BLaER1 treated with 17β-estradiol and CSF1 and Interleukin-3, amounts not matched to agents 10 nM and 100 nM (cell line): ENCODE results near the gene DDX39B.
"Not testable (repeated sequence)": the region's sequence is repeated elsewhere in the genome, so short reads cannot be mapped to it uniquely, and the experiment has no call there.

Source experiments
- H3K27ac ChIP-seq, 11 experiments: shearing (Covaris generic); formaldehyde crosslinking; 2 replicates each; pipeline ENCODE4 v1.8.1; 2022
- H3K27me3 ChIP-seq, 11 experiments: shearing (Covaris generic); formaldehyde crosslinking; 2 replicates each; pipeline ENCODE4 v1.8.1; 2022
- H3K36me3 ChIP-seq, 11 experiments: shearing (Covaris generic); formaldehyde crosslinking; 2 replicates each; pipeline ENCODE4 v1.8.1; 2022
- H3K4me1 ChIP-seq, 10 experiments: shearing (Covaris generic); formaldehyde crosslinking; 2 replicates each; pipeline ENCODE4 v1.8.1; 2022
- H3K4me2 ChIP-seq, 11 experiments: shearing (Covaris generic); formaldehyde crosslinking; 2 replicates each; pipeline ENCODE4 v1.8.1; 2022
- H3K4me3 ChIP-seq, 10 experiments: shearing (Covaris generic); formaldehyde crosslinking; 2 replicates each; pipeline ENCODE4 v1.8.1; 2022
- H3K9ac ChIP-seq, 11 experiments: shearing (Covaris generic); formaldehyde crosslinking; 2 replicates each; pipeline ENCODE4 v1.8.1; 2022
- H3K9me3 ChIP-seq, 11 experiments: shearing (Covaris generic); formaldehyde crosslinking; replicated peaks in 1 of 11; 2 replicates each; pipeline ENCODE4 v1.8.1; 2022
- H4K20me1 ChIP-seq, 11 experiments: shearing (Covaris generic); formaldehyde crosslinking; 2 replicates each; pipeline ENCODE4 v1.8.1; 2022
- Cebpa-rat ChIP-seq, 11 experiments: shearing (Covaris generic); IDR thresholded peaks; 2 replicates each; pipeline ENCODE4 v1.8.1; 2022

Gene DDX39B

GRCh38 chr6:31513456-31514165 lies 28.2 kb downstream of the DDX39B start:
- H3K4me2 ChIP-seq = 0 out of 22 replicates have a peak overlapping the region, but pooled peaks of 1 of the 11 experiments have one; percentile 12
- H3K36me3 ChIP-seq = peaks cover 23 to 39% (median 32%) of the 10 kb centered on the region in 11 experiments
- no peak overlapping the region for H3K4me3 ChIP-seq
- TF ChIP-seq Cebpa-rat (IDR thresholded peaks at IDR 0.05) = no peak
- H3K4me1 ChIP-seq = peaks cover 4 to 42% (median 23%) of the 10 kb centered on the region in 10 experiments; a peak in 17 of 20 replicates
- no peaks in the 10 kb centered on the region for H3K27me3 ChIP-seq
- H4K20me1 ChIP-seq = peaks cover 0 to 11% (median 0%) of the 10 kb centered on the region in 11 experiments; a peak in 2 of 22 replicates
- no peaks in the 10 kb centered on the region for H3K9me3 ChIP-seq
- H3K27ac ChIP-seq = no peak overlapping the region
- H3K9ac ChIP-seq = no peak overlapping the region

GRCh38 chr6:31510007-31510406 lies 31.8 kb downstream of the DDX39B start:
- TF ChIP-seq Cebpa-rat (IDR thresholded peaks at IDR 0.05) = no peak
- Histone ChIP-seq H3K27me3 (no peaks in the 10 kb centered on the region), H3K4me1 (peaks cover 0 to 12% (median 2%) of the 10 kb centered on the region in 10 experiments; a peak in 10 of 20 replicates), H3K4me3 (no peak overlapping the region), H3K27ac (no peak overlapping the region), H3K36me3 (peaks cover 55 to 74% (median 67%) of the 10 kb centered on the region in 11 experiments), H3K4me2 (no peak overlapping the region), H4K20me1 (peaks cover 2 to 44% (median 23%) of the 10 kb centered on the region in 11 experiments; a peak in 15 of 22 replicates), H3K9me3 (no peaks in the 10 kb centered on the region), H3K9ac (no peak overlapping the region; a peak in 1 of 22 replicates)

- H4K20me1 ChIP-seq = peaks cover 2 to 53% (median 29%) of the 10 kb centered on the region in 11 experiments; a peak in 15 of 22 replicates
- H3K36me3 ChIP-seq = peaks cover 55 to 75% (median 69%) of the 10 kb centered on the region in 11 experiments
- not testable (repeated sequence) for H3K9ac ChIP-seq, H3K9me3 ChIP-seq, H3K27ac ChIP-seq, H3K27me3 ChIP-seq, H3K4me3 ChIP-seq, H3K4me2 ChIP-seq
- H3K4me1 ChIP-seq = peaks cover 0 to 11% (median 2%) of the 10 kb centered on the region in 10 experiments; a peak in 6 of 20 replicates
Observed at GRCh38 chr6:31509036-31509435, 32.8 kb downstream of the DDX39B start.

- Histone ChIP-seq H3K9ac (no peak overlapping the region), H3K4me2 (peak overlapping the region in 4 of 11 experiments; percentile 16 to 47 (median 36); a peak in 7 of 22 replicates), H3K4me3 (no peak overlapping the region), H3K36me3 (peaks cover 22 to 47% (median 31%) of the 10 kb centered on the region in 11 experiments), H3K4me1 (peaks cover 8 to 26% (median 14%) of the 10 kb centered on the region in 10 experiments), H3K27me3 (no peaks in the 10 kb centered on the region), H3K27ac (no peak overlapping the region), H3K9me3 (peaks cover 0 to 15% (median 11%) of the 10 kb centered on the region in 11 experiments; a peak in 11 of 22 replicates), H4K20me1 (peaks cover 9 to 87% (median 46%) of the 10 kb centered on the region in 11 experiments; a peak in 19 of 22 replicates)
- TF ChIP-seq Cebpa-rat (IDR thresholded peaks at IDR 0.05) = no peak
Observed at GRCh38 chr6:31502586-31502985, 39.2 kb downstream of the DDX39B start.

- not testable (repeated sequence) for H3K4me3 ChIP-seq, H3K27me3 ChIP-seq, H3K27ac ChIP-seq
- H3K9me3 ChIP-seq = peaks cover 0 to 15% (median 11%) of the 10 kb centered on the region in 11 experiments; a peak in 11 of 22 replicates
- H3K4me1 ChIP-seq = peaks cover 30 to 47% (median 36%) of the 10 kb centered on the region in 10 experiments
- peak overlapping the region in 10 of 11 experiments; percentile 82 to 99 (median 96); a peak in 15 of 22 replicates for H3K4me2 ChIP-seq
- peaks cover 0 to 18% (median 4%) of the 10 kb centered on the region in 11 experiments; a peak in 5 of 22 replicates for H3K36me3 ChIP-seq
- H4K20me1 ChIP-seq = peaks cover 9 to 69% (median 24%) of the 10 kb centered on the region in 11 experiments; a peak in 18 of 22 replicates
- peak overlapping the region in 3 of 11 experiments; percentile 44 to 55 (median 52); a peak in 2 of 22 replicates for H3K9ac ChIP-seq
Observed at GRCh38 chr6:31499648-31500047, 42.2 kb downstream of the DDX39B start.

- TF ChIP-seq Cebpa-rat (IDR thresholded peaks at IDR 0.05) = no peak
- Histone ChIP-seq H3K36me3 (peaks cover 0 to 18% (median 4%) of the 10 kb centered on the region in 11 experiments; a peak in 5 of 22 replicates), H4K20me1 (peaks cover 9 to 61% (median 19%) of the 10 kb centered on the region in 11 experiments; a peak in 18 of 22 replicates), H3K27ac (0 out of 22 replicates have a peak overlapping the region, but pooled peaks of 1 of the 11 experiments have one; percentile 4), H3K9ac (peak overlapping the region in 7 of 11 experiments; percentile 23 to 55 (median 46); a peak in 14 of 22 replicates), H3K4me1 (peaks cover 30 to 47% (median 36%) of the 10 kb centered on the region in 10 experiments), H3K27me3 (no peaks in the 10 kb centered on the region), H3K9me3 (peaks cover 0 to 15% (median 11%) of the 10 kb centered on the region in 11 experiments; a peak in 11 of 22 replicates), H3K4me3 (peak overlapping the region in 8 of 10 experiments; percentile 34 to 99 (median 76); a peak in 11 of 20 replicates), H3K4me2 (peak overlapping the region; percentile 82 to 99 (median 95))
Observed at GRCh38 chr6:31498748-31499147, 43.1 kb downstream of the DDX39B start.

GRCh38 chr6:31497531-31498476 lies 44.0 kb downstream of the DDX39B start, which contains the start of gene MICB:
TSS of gene MICB (plus strand) at chr6:31498145. CDS start at chr6:31498194, 49 bp downstream.
- Histone ChIP-seq H3K27ac (peak within 1 kb of the TSS in 10 of 11 experiments; percentile 42 to 77 (median 66); a peak in 20 of 22 replicates), H4K20me1 (peaks cover 9 to 52% (median 19%) of the 10 kb centered on the region in 11 experiments; a peak in 18 of 22 replicates), H3K9me3 (peaks cover 0 to 15% (median 11%) of the 10 kb centered on the region in 11 experiments; a peak in 11 of 22 replicates), H3K9ac (peak within 1 kb of the TSS; percentile 66 to 91 (median 79)), H3K36me3 (peaks cover 0 to 18% (median 4%) of the 10 kb centered on the region in 11 experiments; a peak in 5 of 22 replicates), H3K4me1 (peaks cover 37 to 50% (median 44%) of the 10 kb centered on the region in 10 experiments), H3K4me3 (peak within 1 kb of the TSS; percentile 71 to 99 (median 80)), H3K27me3 (no peaks in the 10 kb centered on the region), H3K4me2 (peak within 1 kb of the TSS; percentile 82 to 99 (median 96))
- TF ChIP-seq Cebpa-rat (IDR thresholded peaks at IDR 0.05) = no peak

GRCh38 chr6:31496826-31497225 lies 45.0 kb downstream of the DDX39B start:
- Histone ChIP-seq H3K27ac (peak overlapping the region in 10 of 11 experiments; percentile 27 to 77 (median 66); a peak in 20 of 22 replicates), H3K9me3 (peaks cover 0 to 12% (median 10%) of the 10 kb centered on the region in 11 experiments; a peak in 10 of 22 replicates), H3K9ac (peak overlapping the region; percentile 66 to 91 (median 79); a peak in 21 of 22 replicates), H3K4me2 (peak overlapping the region; percentile 82 to 99 (median 96)), H3K36me3 (peaks cover 0 to 14% (median 4%) of the 10 kb centered on the region in 11 experiments; a peak in 5 of 22 replicates), H3K4me1 (peaks cover 44 to 54% (median 49%) of the 10 kb centered on the region in 10 experiments), H3K4me3 (peak overlapping the region; percentile 71 to 99 (median 80)), H4K20me1 (peaks cover 9 to 43% (median 16%) of the 10 kb centered on the region in 11 experiments; a peak in 18 of 22 replicates)
- H3K27me3 ChIP-seq = not testable (repeated sequence)
